ENCODE results near the gene SETDB1. TPM values are rescaled to one million over a fixed set of nuclear protein-coding genes. Genes with fewer than 3 reads are reported as not detected.
A peak's percentile ranks its signal among the peaks of the same experiment; 100 is the strongest.

SETDB1 gene
- total RNA-seq, 1 experiment from 2014 or later = 64.9 TPM

DNA sequence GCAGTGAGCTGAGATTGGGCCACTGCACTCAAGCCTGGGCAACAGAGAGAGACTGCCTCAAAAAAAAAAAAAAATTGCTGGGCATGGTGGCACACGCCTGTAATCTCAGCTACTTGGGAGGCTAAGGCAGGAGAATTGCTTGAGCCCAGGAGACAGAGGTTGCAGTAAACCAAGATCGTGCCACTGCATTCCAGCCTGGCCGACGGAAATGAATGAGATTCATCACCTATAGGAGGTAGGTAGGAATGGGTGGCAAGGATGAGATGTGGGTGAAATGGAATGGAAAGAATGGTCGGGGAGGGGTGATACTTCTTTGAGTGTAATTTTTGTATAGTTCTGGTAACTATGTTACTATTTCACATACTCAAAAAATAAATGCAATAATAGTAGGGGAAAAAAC lies 23.8 kb upstream of the SETDB1 start:
- CTCF ChIA-PET = no interaction called here
- no TSS peak for BruUV-seq (replicated peaks)
- H3K4me3 Mint-ChIP-seq (ENCODE audit: low read depth, unreplicated experiment) = no peak overlapping the region

DNA sequence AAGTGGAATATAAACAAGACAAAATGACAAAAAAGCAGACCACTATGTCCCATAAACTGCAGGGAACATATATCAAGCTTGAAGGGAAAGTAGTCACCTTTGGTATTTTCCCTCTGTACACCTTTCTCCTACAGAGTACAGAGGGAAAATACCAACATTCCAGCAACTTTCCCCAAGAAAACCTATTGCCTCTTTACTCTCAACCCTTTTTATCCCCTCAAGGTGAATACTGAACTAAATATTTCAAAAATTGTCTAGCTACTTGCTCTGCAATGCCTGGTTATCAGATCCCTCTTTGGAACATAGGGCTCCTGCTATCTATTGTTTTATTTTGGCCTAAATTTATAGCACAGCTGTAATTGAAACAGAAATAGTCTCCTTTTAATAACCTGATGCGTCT lies 23.4 kb upstream of the SETDB1 start:
- Mint-ChIP-seq H3K9me3 (ENCODE audit: low read depth, unreplicated experiment) (no peaks in the 10 kb centered on the region), H3K36me3 (ENCODE audit: insufficient read depth, unreplicated experiment) (no peaks in the 10 kb centered on the region), H3K4me1 (ENCODE audit: low read depth, unreplicated experiment) (peaks cover 10% of the 10 kb centered on the region), H3K27me3 (ENCODE audit: unreplicated experiment) (no peaks in the 10 kb centered on the region), H3K4me3 (ENCODE audit: low read depth, unreplicated experiment) (no peak overlapping the region), H3K27ac (ENCODE audit: unreplicated experiment) (no peak overlapping the region)
- intact Hi-C loops (cut with micrococcal nuclease; ENCODE audit: unreplicated experiment) = no loop called here
- no peak for DNase-seq
- BruUV-seq (replicated peaks) = no TSS peak
- CTCF ChIA-PET = no interaction called here
- TF ChIP-seq, protein P1, sequence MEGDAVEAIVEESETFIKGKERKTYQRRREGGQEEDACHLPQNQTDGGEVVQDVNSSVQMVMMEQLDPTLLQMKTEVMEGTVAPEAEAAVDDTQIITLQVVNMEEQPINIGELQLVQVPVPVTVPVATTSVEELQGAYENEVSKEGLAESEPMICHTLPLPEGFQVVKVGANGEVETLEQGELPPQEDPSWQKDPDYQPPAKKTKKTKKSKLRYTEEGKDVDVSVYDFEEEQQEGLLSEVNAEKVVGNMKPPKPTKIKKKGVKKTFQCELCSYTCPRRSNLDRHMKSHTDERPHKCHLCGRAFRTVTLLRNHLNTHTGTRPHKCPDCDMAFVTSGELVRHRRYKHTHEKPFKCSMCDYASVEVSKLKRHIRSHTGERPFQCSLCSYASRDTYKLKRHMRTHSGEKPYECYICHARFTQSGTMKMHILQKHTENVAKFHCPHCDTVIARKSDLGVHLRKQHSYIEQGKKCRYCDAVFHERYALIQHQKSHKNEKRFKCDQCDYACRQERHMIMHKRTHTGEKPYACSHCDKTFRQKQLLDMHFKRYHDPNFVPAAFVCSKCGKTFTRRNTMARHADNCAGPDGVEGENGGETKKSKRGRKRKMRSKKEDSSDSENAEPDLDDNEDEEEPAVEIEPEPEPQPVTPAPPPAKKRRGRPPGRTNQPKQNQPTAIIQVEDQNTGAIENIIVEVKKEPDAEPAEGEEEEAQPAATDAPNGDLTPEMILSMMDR (IDR thresholded peaks at IDR 0.05; ENCODE audit: unreplicated experiment) = no peak

More for the DNA sequence above, 23.8 kb upstream of the SETDB1 start:
- Mint-ChIP-seq H3K4me1 (ENCODE audit: low read depth, unreplicated experiment) (peaks cover 10% of the 10 kb centered on the region), H3K27me3 (ENCODE audit: unreplicated experiment) (peaks cover 3% of the 10 kb centered on the region), H3K9me3 (ENCODE audit: low read depth, unreplicated experiment) (no peaks in the 10 kb centered on the region), H3K27ac (ENCODE audit: unreplicated experiment) (no peak overlapping the region), H3K36me3 (ENCODE audit: insufficient read depth, unreplicated experiment) (no peaks in the 10 kb centered on the region)
- intact Hi-C loops (cut with micrococcal nuclease; ENCODE audit: unreplicated experiment) = no loop called here
- TF ChIP-seq, protein P1 (IDR thresholded peaks at IDR 0.05; ENCODE audit: unreplicated experiment) = no peak
- no peak for DNase-seq

DNA sequence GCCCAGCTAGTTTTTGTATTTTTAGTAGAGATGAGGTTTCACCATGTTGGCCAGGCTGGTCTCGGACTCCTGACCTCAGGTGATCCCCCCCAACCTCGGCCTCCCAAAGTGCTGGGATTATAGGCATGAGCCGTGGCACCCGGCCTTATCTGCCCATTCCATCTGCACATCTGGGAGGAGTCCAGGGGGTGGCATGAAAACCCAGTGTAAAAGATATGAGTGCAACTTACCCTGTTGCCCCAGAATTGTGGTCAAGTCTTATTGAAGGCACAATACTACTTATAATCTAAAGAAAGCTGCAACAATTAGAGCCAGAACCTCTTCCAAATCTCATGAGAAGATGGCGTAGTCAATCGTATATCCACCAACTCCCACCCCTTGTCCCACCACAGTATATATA lies 20.9 kb upstream of the SETDB1 start:
- intact Hi-C loops (cut with micrococcal nuclease; ENCODE audit: unreplicated experiment) = no loop called here
- Mint-ChIP-seq H3K4me3 (ENCODE audit: low read depth, unreplicated experiment) (no peak overlapping the region), H3K36me3 (ENCODE audit: insufficient read depth, unreplicated experiment) (no peaks in the 10 kb centered on the region), H3K27me3 (ENCODE audit: unreplicated experiment) (no peaks in the 10 kb centered on the region), H3K27ac (ENCODE audit: unreplicated experiment) (no peak overlapping the region), H3K9me3 (ENCODE audit: low read depth, unreplicated experiment) (peaks cover 4% of the 10 kb centered on the region), H3K4me1 (ENCODE audit: low read depth, unreplicated experiment) (peaks cover 10% of the 10 kb centered on the region)
- DNase-seq = no peak
- TF ChIP-seq, protein P1 (IDR thresholded peaks at IDR 0.05; ENCODE audit: unreplicated experiment) = no peak
- BruUV-seq (replicated peaks) = no TSS peak
- CTCF ChIA-PET = no interaction called here

DNA sequence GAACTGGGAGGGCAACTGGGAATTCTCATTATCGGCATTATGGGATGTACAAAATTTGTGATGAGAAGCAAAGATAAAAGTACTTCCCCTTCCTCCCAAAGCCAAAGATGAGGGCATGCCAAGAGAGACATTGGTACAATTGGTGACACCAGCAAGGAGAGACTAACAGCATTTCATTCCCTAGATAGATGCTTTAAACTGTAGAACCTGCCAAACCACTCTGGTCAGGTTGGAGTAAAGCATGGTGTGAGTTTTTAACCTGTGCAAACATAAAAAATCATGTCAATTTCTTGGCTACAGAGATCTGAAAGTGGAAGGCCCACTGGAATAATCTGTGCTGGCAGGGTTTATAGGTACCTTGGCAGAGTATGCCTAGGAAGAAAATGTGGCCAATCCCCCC lies 19.8 kb upstream of the SETDB1 start:
- TF ChIP-seq, protein P1 (IDR thresholded peaks at IDR 0.05; ENCODE audit: unreplicated experiment) = no peak
- intact Hi-C loops (cut with micrococcal nuclease; ENCODE audit: unreplicated experiment) = no loop called here
- H3K9me3 Mint-ChIP-seq (ENCODE audit: low read depth, unreplicated experiment) = peaks cover 4% of the 10 kb centered on the region
- H3K27ac Mint-ChIP-seq (ENCODE audit: unreplicated experiment) = no peak overlapping the region
- peaks cover 10% of the 10 kb centered on the region for H3K4me1 Mint-ChIP-seq (ENCODE audit: low read depth, unreplicated experiment)
- no peak overlapping the region for H3K4me3 Mint-ChIP-seq (ENCODE audit: low read depth, unreplicated experiment)
- H3K36me3 Mint-ChIP-seq (ENCODE audit: insufficient read depth, unreplicated experiment) = no peaks in the 10 kb centered on the region
- H3K27me3 Mint-ChIP-seq (ENCODE audit: unreplicated experiment) = no peaks in the 10 kb centered on the region
- no TSS peak for BruUV-seq (replicated peaks)
- CTCF ChIA-PET = no interaction called here
- DNase-seq = peak; percentile 14

All from Calu3 (cell line).